HG03159 (cell line): ENCODE data around the gene DDX25.

Source experiments
- ATAC-seq: cut with Tn5 transposase; IDR thresholded peaks from one replicate; pipeline ENCODE4 v1.9.1; 2021; ENCODE audit warnings: mild to moderate bottlenecking, moderate library complexity; ENCODE audit not compliant: unreplicated experiment

DDX25 gene

GRCh38 chr11:125933030-125933813, 28.9 kb downstream of the DDX25 start:
- no peak for ATAC-seq

DNA sequence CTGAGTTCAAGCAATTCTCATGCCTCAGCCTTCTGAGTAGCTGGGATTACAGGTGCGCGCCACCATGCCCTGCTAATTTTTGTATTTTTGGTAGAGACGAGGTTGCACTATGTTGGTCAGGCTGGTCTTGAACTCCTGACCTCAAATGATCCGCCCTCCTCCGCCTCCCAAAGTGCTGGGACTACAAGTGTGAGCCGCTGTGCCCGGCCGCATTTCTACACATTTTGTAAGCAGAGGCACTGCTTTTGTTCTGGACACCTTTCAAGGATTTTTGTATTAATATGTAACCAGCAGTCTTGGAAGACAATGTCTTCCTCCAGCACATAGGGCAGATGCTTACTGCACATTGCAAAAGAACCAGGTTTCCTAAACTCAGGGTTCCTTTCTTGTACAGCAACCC, 30.2 kb downstream of the DDX25 start:
- ATAC-seq: no peak

DNA sequence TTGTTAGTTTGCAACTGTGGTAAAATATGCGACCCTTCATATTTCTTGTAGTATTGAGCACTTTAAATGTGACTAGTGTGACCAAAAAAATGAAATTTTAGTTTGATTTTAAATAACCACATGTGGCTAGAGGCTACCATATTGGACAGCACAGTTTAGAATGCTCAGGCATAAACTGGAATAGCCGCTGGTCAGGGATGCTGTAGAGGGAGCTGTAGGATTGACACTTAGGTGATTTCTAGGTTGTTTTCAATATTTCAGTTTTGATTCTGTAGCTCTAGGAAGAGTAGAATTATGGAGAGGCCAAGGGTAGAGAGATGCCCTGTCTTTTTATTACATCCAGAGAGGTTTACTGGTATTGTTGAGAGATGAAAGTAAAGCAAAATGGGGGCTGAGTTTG, 30.7 kb downstream of the DDX25 start:
- no peak for ATAC-seq

- no peak for ATAC-seq
Observed at GRCh38 chr11:125935618-125936199, 31.4 kb downstream of the DDX25 start.

GRCh38 chr11:125938418-125938817, 34.1 kb downstream of the DDX25 start:
- ATAC-seq: no peak

DNA sequence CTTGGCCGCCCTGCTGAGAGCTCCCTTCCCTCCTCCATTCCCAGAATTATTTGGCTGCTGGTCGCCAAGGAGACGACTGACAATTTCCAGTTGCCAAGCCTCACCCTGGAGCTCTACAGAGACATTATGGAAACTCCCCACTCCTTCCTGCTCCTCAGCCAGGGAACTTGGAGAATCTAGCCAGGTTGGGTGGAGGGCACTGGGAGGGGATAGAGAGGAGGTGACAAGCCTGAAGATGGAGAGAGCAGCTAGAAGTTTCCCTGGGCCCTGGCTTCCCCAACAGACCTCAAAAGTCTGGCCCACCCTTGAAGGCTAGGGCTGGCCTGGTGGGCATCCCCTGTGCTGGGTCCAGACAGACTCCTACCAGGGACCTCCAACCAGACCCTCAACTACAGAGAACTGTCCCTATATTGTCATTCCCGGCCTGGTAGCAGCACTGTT, 34.8 kb downstream of the DDX25 start:
- no peak for ATAC-seq

GRCh38 chr11:125940145-125940544, 35.8 kb downstream of the DDX25 start:
- ATAC-seq: no peak

DNA sequence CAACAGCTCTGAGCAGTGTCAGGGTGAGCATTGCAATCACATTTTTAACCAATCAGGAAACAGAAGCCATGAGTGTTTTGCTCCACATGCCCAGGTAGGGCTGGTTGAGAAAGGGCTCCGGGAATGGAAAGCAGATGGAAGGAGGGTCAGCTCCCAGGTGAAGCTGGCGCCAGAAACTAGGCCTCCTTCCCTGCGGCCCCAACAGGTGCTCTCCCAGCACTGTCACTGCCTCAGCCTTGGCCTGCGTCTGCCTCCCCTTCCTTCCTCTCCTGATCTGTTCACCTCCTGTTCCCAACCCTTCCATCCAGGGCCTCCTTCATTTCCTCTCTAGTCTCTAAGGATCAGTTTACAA, 36.9 kb downstream of the DDX25 start:
- no peak for ATAC-seq

GRCh38 chr11:125941619-125942611, 37.6 kb downstream of the DDX25 start:
- no peak for ATAC-seq

DNA sequence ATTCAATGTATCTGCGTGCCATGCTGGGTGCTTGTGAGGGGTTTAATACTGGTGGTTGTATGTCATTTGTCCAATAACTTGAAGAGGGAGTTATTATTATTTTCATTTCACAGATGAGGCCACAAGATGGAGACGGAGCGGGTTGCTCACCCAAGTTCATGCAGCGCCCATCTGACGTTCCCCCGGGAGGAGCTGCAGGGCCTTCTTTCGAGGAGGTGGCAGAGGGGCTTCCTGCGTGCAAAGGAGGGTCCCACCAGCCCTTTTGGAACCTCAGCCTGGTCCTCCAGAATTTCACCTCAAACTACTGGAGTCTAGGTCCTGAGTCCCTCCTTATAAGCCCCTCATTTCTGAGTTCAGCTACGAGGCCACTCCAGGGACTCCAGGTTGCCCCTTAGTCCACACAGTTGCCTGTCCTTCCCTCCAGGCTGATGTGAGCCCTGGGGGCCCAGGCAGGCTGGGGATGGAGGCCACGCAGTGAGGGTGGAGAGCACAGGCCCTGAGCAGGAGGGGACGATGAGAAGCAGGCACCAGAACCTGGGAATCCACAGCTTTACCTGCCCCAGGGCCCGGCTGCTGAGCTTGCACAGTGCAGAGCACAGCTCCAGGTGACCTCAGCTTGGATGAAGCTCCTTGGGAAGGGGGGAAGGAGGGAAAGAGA, 38.6 kb downstream of the DDX25 start:
- ATAC-seq: no peak

DNA sequence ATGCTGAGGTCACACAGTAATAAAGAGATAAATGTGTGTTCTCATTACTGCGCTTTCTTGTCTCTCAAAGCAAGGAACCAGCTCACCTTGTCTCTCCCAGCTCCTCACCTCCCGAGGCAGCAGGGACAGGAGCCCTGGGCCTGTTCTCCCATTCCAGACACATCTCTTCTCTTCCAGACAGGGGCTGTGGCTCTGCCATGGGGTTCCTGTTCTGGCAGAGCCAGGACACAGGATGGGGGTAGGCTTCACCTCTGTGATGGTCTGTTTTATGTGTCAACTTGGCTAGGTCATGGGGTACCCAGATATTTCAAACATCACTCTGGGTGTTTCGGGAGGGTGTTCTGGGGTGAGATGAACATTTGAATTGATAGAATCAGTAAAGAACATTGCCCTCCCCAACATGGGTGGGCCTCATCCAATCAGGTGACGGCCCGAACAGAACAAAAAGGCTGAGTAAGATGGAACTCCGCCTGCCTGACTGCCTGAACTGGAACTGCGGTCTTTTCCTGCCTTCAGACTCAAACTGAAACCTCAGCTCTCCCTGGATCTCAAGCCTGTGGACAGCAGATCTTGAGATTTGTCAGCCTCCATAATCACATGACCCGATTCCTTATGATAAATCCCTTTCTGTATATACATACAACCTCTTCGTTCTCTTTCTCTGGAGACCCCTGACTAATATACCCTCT, 39.5 kb downstream of the DDX25 start:
- no peak for ATAC-seq

DNA sequence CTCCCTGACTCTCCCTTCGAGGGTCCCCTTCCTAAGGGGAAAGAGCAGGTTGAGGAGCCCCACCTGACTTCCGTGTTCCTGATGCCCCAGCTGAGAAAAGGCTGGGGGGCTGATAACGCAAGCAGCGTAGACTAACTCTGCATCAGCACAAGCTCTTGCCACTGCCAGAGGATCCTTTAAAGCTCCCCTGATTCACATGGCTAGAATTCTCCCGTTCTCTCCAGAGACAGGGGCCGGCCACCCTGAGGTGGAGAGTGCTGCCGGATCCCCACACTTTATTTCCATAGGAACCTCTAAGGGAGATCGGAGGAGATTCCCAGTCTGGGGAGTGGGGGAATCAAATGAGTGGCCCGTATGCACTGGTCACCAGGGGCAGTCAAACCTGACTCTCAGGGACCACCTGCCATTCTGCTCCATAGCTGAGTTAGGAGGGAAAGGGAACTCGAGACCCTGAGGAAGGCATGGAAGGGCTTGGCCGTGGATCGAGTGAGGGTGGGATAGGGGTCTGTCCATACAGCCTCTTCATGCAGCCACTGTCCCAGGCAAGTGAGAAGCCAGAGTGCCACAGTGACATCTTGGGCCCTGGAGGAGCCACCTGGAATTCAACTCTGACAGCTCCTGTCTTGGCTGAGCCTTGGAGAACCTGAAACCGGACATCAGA, 40.2 kb downstream of the DDX25 start:
- ATAC-seq: no peak

DNA sequence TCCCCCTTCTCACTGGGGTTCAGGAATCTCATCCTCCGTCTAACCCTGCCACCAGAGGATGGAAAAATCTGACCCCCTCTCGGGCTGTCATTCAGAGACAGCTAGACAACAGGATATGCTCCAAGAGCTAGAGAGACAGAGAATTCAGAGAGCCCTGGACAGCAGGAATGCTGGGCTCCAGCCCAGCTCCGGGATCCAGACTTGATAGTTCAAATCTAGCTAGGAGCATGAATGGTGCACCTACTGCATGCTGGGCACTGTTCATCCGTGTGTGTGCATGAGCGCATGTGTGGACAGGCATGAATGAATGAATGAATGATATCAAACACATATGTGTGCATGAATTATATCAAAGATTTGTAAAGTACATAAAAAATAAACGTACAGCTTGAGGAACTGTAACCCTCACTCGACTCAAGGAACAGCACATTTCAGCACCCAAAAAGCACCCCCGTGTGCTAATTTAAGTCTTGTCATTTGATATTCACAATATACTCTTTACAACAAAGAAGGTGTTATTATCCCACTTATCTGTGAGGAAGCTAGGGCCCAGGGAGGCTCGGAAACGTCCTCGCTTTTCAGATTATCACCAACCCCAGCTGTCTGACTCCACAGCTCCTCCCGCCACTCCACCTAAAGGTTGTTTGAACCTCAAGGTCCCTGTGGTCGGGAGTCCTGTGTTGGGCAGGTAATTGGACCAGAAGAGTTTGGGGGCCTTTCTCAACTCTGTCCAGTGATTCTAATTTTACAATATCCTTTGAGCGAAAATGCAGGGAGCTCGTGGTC, 40.9 kb downstream of the DDX25 start:
- no peak for ATAC-seq

- ATAC-seq: no peak
Observed at GRCh38 chr11:125945797-125946520, 41.7 kb downstream of the DDX25 start, which contains the start of gene VSIG10L2. VSIG10L2 (plus strand) TSS chr11:125946044; CDS start chr11:125946056, 12 bp downstream.

DNA sequence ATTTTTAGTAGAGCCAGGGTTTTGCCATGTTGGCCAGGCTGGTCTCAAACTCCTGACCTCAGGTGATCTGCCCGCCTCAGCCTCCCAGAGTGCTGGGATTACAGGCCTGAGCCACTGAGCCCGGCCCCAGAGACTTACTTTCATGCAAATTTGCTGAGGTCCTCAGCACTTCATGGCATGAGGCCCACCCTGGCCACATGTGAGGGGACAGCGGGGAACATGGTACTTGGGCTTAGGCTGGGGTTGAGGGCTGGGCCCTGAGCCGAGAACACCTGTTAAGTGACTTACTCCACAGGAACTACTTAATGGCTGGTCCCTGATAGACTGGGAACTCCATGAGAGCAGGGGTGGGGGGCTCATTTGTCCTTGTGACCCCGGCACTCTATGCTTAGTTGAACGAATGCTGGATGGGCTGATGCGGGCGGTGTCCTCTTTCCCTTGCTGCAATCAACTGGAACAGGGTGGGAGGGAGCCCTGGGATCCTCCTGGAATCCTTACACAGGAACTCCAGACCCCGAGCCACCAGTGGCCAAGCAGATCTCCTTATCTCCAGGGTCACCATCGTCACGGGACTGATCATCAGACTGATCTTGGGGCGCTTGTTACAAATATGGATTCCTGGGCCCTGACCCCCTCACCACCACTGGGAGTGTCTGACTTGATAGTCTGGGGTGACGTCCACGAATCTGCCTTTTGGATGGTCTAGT, 42.6 kb downstream of the DDX25 start:
- ATAC-seq: no peak

DNA sequence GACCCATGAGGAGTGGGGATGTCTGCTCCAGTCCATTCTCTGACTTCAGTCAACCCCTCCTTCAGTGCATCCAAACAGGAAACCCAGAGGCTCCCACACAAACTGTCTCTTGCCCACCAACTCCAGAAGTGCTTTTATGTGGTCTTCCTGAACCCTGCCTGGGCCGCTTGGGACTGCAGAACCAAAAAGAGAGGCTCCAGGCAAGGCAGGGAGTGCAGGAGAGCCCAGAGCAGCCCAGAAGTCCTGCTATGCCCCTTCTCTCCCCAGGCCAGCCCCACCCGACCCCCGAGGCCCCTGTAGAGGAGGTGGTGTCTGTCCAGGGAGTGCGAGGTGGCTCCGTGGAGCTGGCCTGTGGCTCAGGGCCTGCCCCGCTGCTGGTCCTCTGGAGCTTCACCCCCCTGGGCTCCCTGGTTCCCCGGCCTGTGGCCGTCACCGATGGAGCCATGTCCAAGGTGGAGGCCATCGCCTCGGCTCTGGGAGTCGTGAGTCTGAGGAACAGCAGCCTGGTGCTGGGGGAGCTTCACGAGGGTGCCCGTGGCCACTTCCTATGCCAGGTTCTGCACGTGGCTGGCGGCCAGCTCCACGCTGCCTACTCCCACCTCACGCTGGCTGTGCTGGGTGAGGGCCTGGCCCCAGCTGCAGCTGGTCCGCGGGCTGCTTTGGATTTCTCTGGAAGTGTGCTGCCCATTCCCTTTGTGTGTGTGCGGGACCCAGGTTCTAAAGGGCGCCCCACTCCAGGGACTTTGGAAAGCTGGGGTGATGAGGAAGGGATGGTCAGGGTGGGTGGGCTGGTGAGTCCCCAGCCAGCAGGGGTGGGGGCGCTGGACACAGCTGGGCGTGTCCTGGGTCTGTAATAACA, 43.3 kb downstream of the DDX25 start:
- ATAC-seq: no peak
